K562 (cell line): ENCODE data around the gene RPN1. TPM values are rescaled to one million over a fixed set of nuclear protein-coding genes. Genes with fewer than 3 reads are reported as not detected.
"Not testable (repeated sequence)": the region's sequence is repeated elsewhere in the genome, so short reads cannot be mapped to it uniquely, and the experiment has no call there.

Source experiments
- ATAC-seq: fragments of 200-7000 bp; cut with Tn5 transposase; 3 replicates; pipeline ENCODE4 v1.9.1; 2020; ENCODE audit warnings: moderate library complexity
- BruUV-seq: library from RNA; stranded (reverse); fragments of 400-500 nt; replicated peaks from 2 replicates; lab custom pipeline; 2021; lab: Mats Ljungman, UMichigan
- CTCF ChIA-PET: fragments of 300-600 bp; formaldehyde crosslinking; extraction: SDS; loops from one replicate; lab custom pipeline; 2021; ENCODE audit warnings: low intra/inter-chr PET ratio; lab: Yijun Ruan, JAX
- POLR2A ChIA-PET: fragments of 300-600, 350-650 bp; sonication (Branson Sonifier 250); formaldehyde crosslinking; extraction: SDS; loops from one replicate; lab custom pipeline; 2021; ENCODE audit warnings: antibody characterized with exemption, inconsistent platforms; lab: Yijun Ruan, JAX
- DNase-seq, 4 experiments: peaks; one replicate each; pipeline versions ENCODE4 v3.0.0 to v3.0.0-alpha.2; 2011 to 2018; ENCODE audit warnings: low spot score in 3 of 4, mixed read lengths in 3 of 4; ENCODE audit errors: extremely low read depth in 1 of 4
- FAIRE-seq: peaks from 2 replicates; lab custom pipeline; 2011; peaks lifted over from hg19 to GRCh38; lab: Jason Lieb, UNC
- H2AFZ ChIP-seq: 2 replicates; pipeline ENCODE4 v1.6.0; 2011; ENCODE audit warnings: low read depth, low read length, control low read depth, inconsistent platforms
- H3K27ac ChIP-seq: fragments of 200-600 bp; 3 replicates; pipeline ENCODE4 v1.8.0; 2011; ENCODE audit warnings: low read depth, mild to moderate bottlenecking, control low read depth, inconsistent platforms, low read length, moderate library complexity, mixed read lengths; ENCODE audit errors: extremely low read depth
- H3K27me3 ChIP-seq, 2 experiments: fragments of 300-600 bp in 1 of 2; 2 replicates in 1 of 2; 3 replicates in 1 of 2; pipeline versions ENCODE4 v1.6.0 to v1.8.0; 2011; ENCODE audit warnings: inconsistent platforms in 2 of 2, low read length in 2 of 2, mild to moderate bottlenecking in 1 of 2, mixed read lengths in 1 of 2, moderate library complexity in 1 of 2; ENCODE audit not compliant: control insufficient read depth in 2 of 2, insufficient read depth in 2 of 2
- H3K36me3 ChIP-seq: fragments of 300-600 bp; 3 replicates; pipeline ENCODE4 v1.8.0; 2011; ENCODE audit warnings: mild to moderate bottlenecking, low read length, inconsistent platforms; ENCODE audit not compliant: control insufficient read depth, insufficient read depth
- H3K4me1 ChIP-seq, 2 experiments: fragments of 200-600 bp in 1 of 2; replicated peaks in 1 of 2; 2 replicates in 1 of 2; 3 replicates in 1 of 2; pipeline versions ENCODE4 v1.5.1 to v1.8.0; 2011; ENCODE audit warnings: inconsistent platforms in 2 of 2, low read length in 2 of 2, mild to moderate bottlenecking in 1 of 2, mixed read lengths in 1 of 2, moderate library complexity in 1 of 2; ENCODE audit not compliant: control insufficient read depth in 2 of 2, insufficient read depth in 2 of 2
- H3K4me2 ChIP-seq: 2 replicates; pipeline ENCODE4 v1.6.1; 2011; ENCODE audit warnings: low read length, control low read depth, inconsistent platforms, mixed read lengths; ENCODE audit not compliant: insufficient read depth
- H3K4me3 ChIP-seq: fragments of 200-600 bp; sonication (generic), shearing (Covaris generic); 2 replicates; pipeline ENCODE4 v1.5.1; 2016; ENCODE audit warnings: control low read depth, inconsistent platforms
- H3K79me2 ChIP-seq: fragments of 200-600 bp; 3 replicates; pipeline ENCODE4 v1.8.0; 2011; ENCODE audit warnings: low read length, inconsistent platforms; ENCODE audit not compliant: control insufficient read depth, insufficient read depth
- H3K9ac ChIP-seq, 2 experiments: 2 replicates each; pipeline versions ENCODE4 v1.6.0 to v1.6.1; 2011; ENCODE audit warnings: low read depth in 2 of 2, low read length in 2 of 2, control low read depth in 1 of 2, inconsistent platforms in 1 of 2, mild to moderate bottlenecking in 1 of 2, mixed read lengths in 1 of 2; ENCODE audit not compliant: insufficient read depth in 1 of 2
- H3K9me1 ChIP-seq: one replicate; pipeline ENCODE4 v1.6.0; 2011; ENCODE audit warnings: inconsistent platforms, mild to moderate bottlenecking, low read length, moderate library complexity; ENCODE audit not compliant: control insufficient read depth, insufficient read depth
- H3K9me3 ChIP-seq: replicated peaks from 2 replicates; pipeline ENCODE4 v1.5.1; 2011; ENCODE audit warnings: low read depth, low read length, inconsistent platforms; ENCODE audit not compliant: control insufficient read depth, insufficient read depth
- H4K20me1 ChIP-seq: replicated peaks from 2 replicates; pipeline ENCODE4 v1.6.1; 2011; ENCODE audit warnings: low read length, inconsistent platforms, mixed read lengths; ENCODE audit not compliant: control insufficient read depth, insufficient read depth
- ZBTB33 ChIP-seq: sonication (generic); formaldehyde crosslinking; IDR thresholded peaks from 2 replicates; pipeline ENCODE4 v1.8.1; 2023; ENCODE audit warnings: mild to moderate bottlenecking, missing genetic modification reagents
- WGBS: fragments of 100-300 bp; shearing (Covaris generic); methylation state at CpG from one replicate; pipeline ENCODE4 v1.1.6; 2016; ENCODE audit warnings: low coverage, mixed read lengths; ENCODE audit not compliant: insufficient coverage; ENCODE audit errors: missing lambda C conversion rate; 5-methylcytosine and 5-hydroxymethylcytosine counted together
- in situ Hi-C: fragments of 300-500 bp; cut with MboI; formaldehyde crosslinking; loops from 4 replicates; pipeline ENCODE4 v1.15.0; 2018; ENCODE audit warnings: inconsistent platforms, mixed read lengths
- intact Hi-C: fragments of 100-400 bp; cut with micrococcal nuclease; formaldehyde crosslinking; loops from 2 replicates; pipeline ENCODE4 v1.14.2; 2022
- polyA plus RNA-seq, 8 experiments: library from polyadenylated mRNA; depleted of rRNA in 4 of 8; stranded (reverse) in 5 of 8; unstranded in 3 of 8; fragments of >200 nt; fragmentation: Nextera tagmentation in 2 of 8; fragmentation: Illumina TruSeq in 1 of 8; extraction: Ambion mirVana in 2 of 8; extraction: Trizol in 1 of 8; gene quantifications; 2 replicates each; pipeline versions ENCODE4 v1.2.1 to v1.2.3, GENCODE V29; 2011 to 2014; ENCODE audit warnings: inconsistent platforms in 1 of 8, missing spikeins in 1 of 8
- total RNA-seq, 7 experiments: library from RNA; depleted of rRNA in 6 of 7; stranded (reverse); fragments of >200 nt in 6 of 7; fragmentation: Illumina TruSeq in 2 of 7; extraction: Trizol in 2 of 7; gene quantifications; 2 replicates each; pipeline versions ENCODE4 v1.2.1 to v1.2.3, GENCODE V29; 2011 to 2021; ENCODE audit warnings: low replicate concordance in 1 of 7

RPN1 gene
- total and polyA plus RNA-seq, 9 of the 15 experiments (the other 6 are each of a cell fraction or from before 2014, with no cell fraction given): 39.5 to 300 (median 148) TPM

DNA sequence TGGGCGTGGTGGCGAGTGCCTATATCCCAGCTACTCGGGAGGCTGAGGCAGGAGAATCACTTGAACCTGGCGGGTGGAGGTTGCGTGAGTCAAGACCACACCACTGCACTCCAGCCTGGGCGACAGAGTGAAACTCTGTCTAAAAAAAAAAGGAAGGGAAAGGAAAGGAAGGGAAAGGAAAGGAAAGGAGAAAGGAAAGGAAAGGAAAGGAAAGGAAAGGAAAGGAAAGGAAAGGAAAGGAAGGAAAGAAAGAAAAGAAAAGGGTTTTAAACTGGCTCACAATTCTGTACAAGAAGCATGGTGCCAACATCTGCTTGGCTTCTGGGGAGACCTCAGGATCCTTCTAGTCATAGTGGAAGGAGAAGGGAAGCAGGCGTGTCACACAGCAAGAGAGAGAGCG lies 63.7 kb downstream of the RPN1 start:
- 69% methylated on average over 3 of the region's 8 CpGs for WGBS
- FAIRE-seq, H3K4me3 ChIP-seq, ATAC-seq, H3K27ac ChIP-seq, CTCF ChIA-PET, H3K9me1 ChIP-seq, H3K9me3 ChIP-seq, H3K36me3 ChIP-seq, BruUV-seq, in situ Hi-C loops, H3K9ac ChIP-seq, H2AFZ ChIP-seq, POLR2A ChIA-PET, H4K20me1 ChIP-seq, H3K4me2 ChIP-seq, H3K79me2 ChIP-seq, H3K27me3 ChIP-seq, DNase-seq: not testable (repeated sequence)
- H3K4me1 ChIP-seq: peaks cover 14 to 23% of the 10 kb centered on the region in 2 experiments
- TF ChIP-seq ZBTB33 (CRISPR knock-in tag): peak; percentile 29; the same call in 1 of the 2 replicates
- intact Hi-C loops: loop anchor here (10.0 kb wide), 1 partner anchor 152 kb away; no protein-coding TSS in a partner anchor

DNA sequence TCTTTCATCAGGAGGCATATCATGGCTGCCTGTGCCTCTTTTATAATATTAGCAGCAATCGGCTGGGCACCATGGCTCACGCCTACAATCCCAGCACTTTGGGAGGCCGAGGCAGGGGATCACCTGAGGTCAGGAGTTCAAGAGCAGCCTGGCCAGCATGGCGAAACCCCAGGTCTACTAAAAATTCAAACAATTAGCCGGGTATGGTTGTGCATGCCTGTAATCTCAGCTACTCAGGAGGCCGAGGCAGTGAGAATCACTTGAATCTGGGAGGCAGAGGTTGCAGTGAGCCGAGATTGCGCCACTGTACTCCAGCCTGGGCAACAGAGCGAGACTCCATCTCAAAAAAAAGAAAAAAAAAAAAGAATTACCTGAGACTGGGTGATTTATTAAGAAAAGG lies 64.2 kb downstream of the RPN1 start:
- H3K79me2 ChIP-seq, BruUV-seq, H2AFZ ChIP-seq, in situ Hi-C loops, DNase-seq, H3K27ac ChIP-seq, H3K36me3 ChIP-seq, H3K9ac ChIP-seq, H3K4me2 ChIP-seq, ATAC-seq, H3K9me3 ChIP-seq, POLR2A ChIA-PET, FAIRE-seq, H3K9me1 ChIP-seq, H4K20me1 ChIP-seq, CTCF ChIA-PET, H3K4me3 ChIP-seq, H3K27me3 ChIP-seq: not testable (repeated sequence)
- intact Hi-C loops: loop anchor here (10.0 kb wide), 1 partner anchor 152 kb away; no protein-coding TSS in a partner anchor
- peaks cover 14 to 23% of the 10 kb centered on the region in 2 experiments for H3K4me1 ChIP-seq
- 82% methylated on average over 8 of the region's 9 CpGs for WGBS
